GM13976 (cell line): ENCODE results near the gene RBM6.

ENCODE experiments used
- DNase-seq: peaks from one replicate; pipeline ENCODE4 v3.0.0; 2012; ENCODE audit warnings: low spot score
- in situ Hi-C: fragments of 300-500 bp; cut with MboI; formaldehyde crosslinking; loops from one replicate; pipeline ENCODE4 v1.12.0; 2022; ENCODE audit warnings: low sequenced_read_pairs, mixed read lengths, inconsistent platforms; ENCODE audit not compliant: unreplicated experiment
- TF ChIP-seq, protein P1 (sequence below): IDR thresholded peaks from 2 replicates; pipeline ENCODE4 v1.5.1; 2012; ENCODE audit warnings: borderline replicate concordance, mild to moderate bottlenecking; ENCODE audit not compliant: insufficient read depth; ENCODE audit errors: extremely low read depth, missing control alignments, control extremely low read depth

Gene RBM6

DNA sequence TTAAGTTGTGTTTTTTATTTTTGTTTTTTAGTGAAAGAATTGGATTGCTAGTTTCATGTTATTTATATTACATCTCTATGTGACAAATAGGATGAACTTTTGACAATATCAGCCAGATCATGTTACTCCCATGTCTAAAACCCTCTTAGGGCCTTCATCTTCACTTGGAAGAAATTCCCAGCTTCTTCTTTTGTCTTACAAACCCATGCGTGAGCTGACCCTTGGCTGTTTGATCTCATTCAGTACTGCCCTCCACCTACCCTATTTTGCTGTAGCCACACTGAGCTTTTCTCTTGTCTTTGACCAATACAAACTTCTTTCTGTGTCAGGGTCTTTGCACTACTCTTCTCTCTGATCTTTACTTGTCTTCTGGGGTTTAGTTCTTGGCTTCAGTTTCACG, 37.0 kb downstream of the RBM6 start:
- TF ChIP-seq, protein P1, sequence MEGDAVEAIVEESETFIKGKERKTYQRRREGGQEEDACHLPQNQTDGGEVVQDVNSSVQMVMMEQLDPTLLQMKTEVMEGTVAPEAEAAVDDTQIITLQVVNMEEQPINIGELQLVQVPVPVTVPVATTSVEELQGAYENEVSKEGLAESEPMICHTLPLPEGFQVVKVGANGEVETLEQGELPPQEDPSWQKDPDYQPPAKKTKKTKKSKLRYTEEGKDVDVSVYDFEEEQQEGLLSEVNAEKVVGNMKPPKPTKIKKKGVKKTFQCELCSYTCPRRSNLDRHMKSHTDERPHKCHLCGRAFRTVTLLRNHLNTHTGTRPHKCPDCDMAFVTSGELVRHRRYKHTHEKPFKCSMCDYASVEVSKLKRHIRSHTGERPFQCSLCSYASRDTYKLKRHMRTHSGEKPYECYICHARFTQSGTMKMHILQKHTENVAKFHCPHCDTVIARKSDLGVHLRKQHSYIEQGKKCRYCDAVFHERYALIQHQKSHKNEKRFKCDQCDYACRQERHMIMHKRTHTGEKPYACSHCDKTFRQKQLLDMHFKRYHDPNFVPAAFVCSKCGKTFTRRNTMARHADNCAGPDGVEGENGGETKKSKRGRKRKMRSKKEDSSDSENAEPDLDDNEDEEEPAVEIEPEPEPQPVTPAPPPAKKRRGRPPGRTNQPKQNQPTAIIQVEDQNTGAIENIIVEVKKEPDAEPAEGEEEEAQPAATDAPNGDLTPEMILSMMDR, result no peak
- in situ Hi-C loops, result no loop called here
- DNase-seq, result no peak

DNA sequence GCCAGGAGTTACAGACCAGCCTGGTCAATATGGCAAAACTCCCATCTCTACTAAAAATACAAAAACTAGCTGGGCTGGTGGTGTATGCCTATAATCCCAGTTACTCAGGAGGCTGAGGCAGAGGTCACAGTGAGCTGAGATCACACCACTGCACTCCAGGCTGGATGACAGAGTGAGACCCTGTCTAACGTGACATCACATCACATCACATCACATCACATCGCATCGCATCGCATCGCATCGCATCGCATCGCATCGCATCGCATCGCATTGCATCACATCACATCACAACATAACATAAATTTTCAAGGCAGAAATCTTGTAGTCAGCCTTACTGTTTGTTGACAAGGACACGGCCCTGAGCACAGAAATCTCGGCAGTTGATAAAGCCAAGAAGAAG, 44.4 kb downstream of the RBM6 start:
- DNase-seq, result no peak
- TF ChIP-seq, protein P1, result no peak
- in situ Hi-C loops, result no loop called here

DNA sequence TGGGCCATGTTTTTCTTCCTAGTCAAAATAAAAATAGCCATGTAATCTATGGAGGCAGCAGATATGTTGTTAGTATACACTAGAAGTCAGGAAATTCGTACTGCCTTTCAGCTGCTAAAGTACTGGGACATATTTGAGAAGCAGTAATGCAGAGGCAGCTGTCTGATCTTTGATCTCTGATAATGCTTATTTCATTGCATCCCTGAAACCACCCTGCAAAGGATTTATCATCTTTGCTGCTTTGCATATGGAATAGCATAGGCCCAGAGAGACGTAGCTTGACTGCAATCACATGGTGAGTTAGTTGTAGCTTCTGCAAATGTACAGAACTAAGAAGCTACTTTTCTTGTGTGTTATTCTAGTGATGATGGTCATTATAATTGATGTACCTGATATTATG, 52.4 kb downstream of the RBM6 start:
- in situ Hi-C loops, result no loop called here
- no peak for DNase-seq
- TF ChIP-seq, protein P1, result no peak

- in situ Hi-C loops, result no loop called here
- TF ChIP-seq, protein P1, result no peak
- DNase-seq, result no peak
These were observed 54.5 kb downstream of the RBM6 start for GRCh38 chr3:49994476-49994875.

GRCh38 chr3:49996016-49996415, 56.1 kb downstream of the RBM6 start:
- TF ChIP-seq, protein P1, result no peak
- no peak for DNase-seq
- in situ Hi-C loops, result no loop called here

GRCh38 chr3:49997862-49998261, 57.9 kb downstream of the RBM6 start:
- in situ Hi-C loops, result no loop called here
- no peak for DNase-seq
- TF ChIP-seq, protein P1, result no peak

GRCh38 chr3:49998326-49998725, 58.4 kb downstream of the RBM6 start:
- DNase-seq, result no peak
- in situ Hi-C loops, result no loop called here

More at GRCh38 chr3:49998326-49998725, 58.4 kb downstream of the RBM6 start:
- TF ChIP-seq, protein P1, result no peak
